Uterus (tissue), 4 donors: ENCODE data around the gene NUDT17. TPM values are rescaled to one million over a fixed set of nuclear protein-coding genes. Genes with fewer than 3 reads are reported as not detected.

Experiments
- DNase-seq, 2 donors: peaks; one replicate each; pipeline ENCODE4 v3.0.0-alpha.2; 2019 to 2020
- H3K27ac ChIP-seq, 2 donors: fragments of 200-600 bp; sonication (generic); 1 replicate in 1 of 2; 2 replicates in 1 of 2; pipeline ENCODE4 v1.5.1; 2016 to 2018
- H3K27me3 ChIP-seq, 2 donors: fragments of 200-600 bp; sonication (generic); one replicate each; pipeline ENCODE4 v1.5.1; 2018 to 2019; ENCODE audit warnings: control low read depth in 1 of 2
- H3K36me3 ChIP-seq, 2 donors: fragments of 200-600 bp; sonication (generic); one replicate each; pipeline ENCODE4 v1.5.1; 2019; ENCODE audit warnings: control low read depth in 1 of 2
- H3K4me1 ChIP-seq, 2 donors: fragments of 200-600 bp; sonication (generic); one replicate each; pipeline ENCODE4 v1.5.1; 2018 to 2019; ENCODE audit warnings: control low read depth in 1 of 2
- H3K4me3 ChIP-seq, 2 donors: fragments of 200-600 bp; sonication (generic); 1 replicate in 1 of 2; 2 replicates in 1 of 2; pipeline ENCODE4 v1.5.1; 2018 to 2019; ENCODE audit warnings: mild to moderate bottlenecking in 1 of 2
- H3K9me3 ChIP-seq, 2 donors: fragments of 200-600 bp; sonication (generic); one replicate each; pipeline ENCODE4 v1.5.1; 2019; ENCODE audit warnings: control low read depth in 1 of 2
- CTCF ChIP-seq, 4 experiments: fragments of 200-600 bp in 2 of 4; fragments of 450-650 bp in 2 of 4; sonication (generic) in 2 of 4; IDR thresholded peaks; one replicate each; pipeline ENCODE4 v1.5.1; 2016 to 2019; ENCODE audit warnings: antibody characterized with exemption in 4 of 4, mild to moderate bottlenecking in 2 of 4, moderate library complexity in 1 of 4
- POLR2A ChIP-seq, 2 donors: fragments of 450-650 bp; IDR thresholded peaks; one replicate each; pipeline ENCODE4 v1.6.1; 2016; ENCODE audit warnings: antibody characterized with exemption in 2 of 2, mild to moderate bottlenecking in 1 of 2, moderate library complexity in 1 of 2
- intact Hi-C: fragments of 100-400 bp; cut with DNase I; formaldehyde crosslinking; loops from one replicate; pipeline ENCODE4 v1.15.1; 2023; ENCODE audit warnings: low total_unique reads
- total RNA-seq, 4 donors: library from RNA; depleted of rRNA in 3 of 4; stranded (reverse); fragments of >200 nt in 3 of 4; gene quantifications; one replicate each; pipeline versions ENCODE4 v1.1.0 to v1.2.4, GENCODE V29; 2014 to 2023
- donor health status: DM: yes; HTN: yes; CAD: no.

The NUDT17 gene, protein sequence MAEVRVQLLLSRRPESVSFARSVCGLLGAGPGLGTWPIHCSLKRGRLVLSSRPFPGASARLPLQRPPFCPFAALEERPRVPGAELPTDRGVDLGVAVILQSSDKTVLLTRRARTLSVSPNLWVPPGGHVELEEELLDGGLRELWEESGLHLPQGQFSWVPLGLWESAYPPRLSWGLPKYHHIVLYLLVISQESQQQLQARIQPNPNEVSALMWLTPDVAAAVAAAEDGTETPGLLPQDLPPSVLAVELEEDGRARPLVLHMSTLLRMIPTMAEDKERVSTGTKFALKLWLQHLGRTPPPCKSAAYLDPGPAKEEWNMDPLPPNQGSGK
- total RNA-seq: 1 to 10 TPM in 3 of 4 donors, not detected in 1; 2.5 to 5.6 (median 4.7) TPM

- H3K4me1 ChIP-seq: peaks cover 0 to 3% of the 10 kb centered on the region in 2 donors
- intact Hi-C loops: no loop called here
- H3K36me3 ChIP-seq: no peaks in the 10 kb centered on the region
- H3K9me3 ChIP-seq: no peaks in the 10 kb centered on the region
- peak within 1 kb of the TSS; percentile 42 to 48 for H3K4me3 ChIP-seq
- H3K27me3 ChIP-seq: no peaks in the 10 kb centered on the region
- H3K27ac ChIP-seq: peak within 1 kb of the TSS; percentile 84
- no peak for TF ChIP-seq POLR2A (IDR thresholded peaks at IDR 0.05)
- peak; percentile 80 to 96 (median 90) for TF ChIP-seq CTCF (IDR thresholded peaks at IDR 0.05)
- DNase-seq: peak; percentile 76 to 78
These were observed at the start of gene NUDT17 for GRCh38 chr1:145845514-145846161. Gene NUDT17 (plus strand): TSS chr1:145845630. CDS start chr1:145845641, 11 bp downstream.

GRCh38 chr1:145796753-145797152, 48.7 kb upstream of the NUDT17 start:
- H3K36me3 ChIP-seq: no peaks in the 10 kb centered on the region
- no peaks in the 10 kb centered on the region for H3K9me3 ChIP-seq
- no peaks in the 10 kb centered on the region for H3K4me1 ChIP-seq
- intact Hi-C loops: no loop called here
- TF ChIP-seq CTCF (IDR thresholded peaks at IDR 0.05): no peak
- no peak for TF ChIP-seq POLR2A (IDR thresholded peaks at IDR 0.05)
- H3K27me3 ChIP-seq: no peaks in the 10 kb centered on the region
- no peak for DNase-seq
- no peak overlapping the region for H3K27ac ChIP-seq
- H3K4me3 ChIP-seq: no peak overlapping the region

DNA sequence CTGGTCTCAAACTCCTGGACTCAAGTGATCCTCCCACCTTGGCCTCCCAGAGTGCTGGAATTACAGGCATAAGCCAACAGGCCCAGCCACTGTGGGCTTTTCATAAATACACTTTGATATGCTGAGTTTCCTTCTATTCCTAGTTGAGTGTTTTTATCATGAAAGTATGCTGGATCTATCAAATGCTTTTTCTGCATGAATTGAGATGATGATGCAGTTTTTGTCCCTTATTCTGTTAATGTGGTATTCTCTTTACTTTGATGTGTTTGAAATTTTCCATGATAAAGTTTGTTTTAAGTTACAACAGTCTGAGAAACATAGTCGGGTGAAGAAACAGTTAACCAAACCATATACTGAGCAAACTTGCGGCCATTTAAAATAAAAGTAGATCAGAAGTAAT, 45.6 kb upstream of the NUDT17 start:
- peaks cover 0 to 4% of the 10 kb centered on the region in 2 donors for H3K4me1 ChIP-seq
- no peaks in the 10 kb centered on the region for H3K9me3 ChIP-seq
- no peak for DNase-seq
- no peaks in the 10 kb centered on the region for H3K36me3 ChIP-seq
- H3K4me3 ChIP-seq: no peak overlapping the region
- intact Hi-C loops: no loop called here
- H3K27ac ChIP-seq: no peak overlapping the region
- TF ChIP-seq POLR2A (IDR thresholded peaks at IDR 0.05) (no peak), CTCF (IDR thresholded peaks at IDR 0.05) (no peak)
- H3K27me3 ChIP-seq: no peaks in the 10 kb centered on the region

- Histone ChIP-seq H3K27me3 (no peaks in the 10 kb centered on the region), H3K4me1 (peaks cover 0 to 4% of the 10 kb centered on the region in 2 donors), H3K4me3 (no peak overlapping the region), H3K27ac (no peak overlapping the region), H3K9me3 (no peaks in the 10 kb centered on the region), H3K36me3 (no peaks in the 10 kb centered on the region)
- TF ChIP-seq CTCF (IDR thresholded peaks at IDR 0.05) (no peak), POLR2A (IDR thresholded peaks at IDR 0.05) (no peak)
- DNase-seq: no peak
- intact Hi-C loops: no loop called here
These were observed 41.0 kb upstream of the NUDT17 start for GRCh38 chr1:145804235-145805045.
